ENCODE measurements around the gene CKAP2L.

GRCh38 chr2:112783187-112783714 lies 18.8 kb upstream of the CKAP2L start:
- TF ChIP-seq, protein P1, sequence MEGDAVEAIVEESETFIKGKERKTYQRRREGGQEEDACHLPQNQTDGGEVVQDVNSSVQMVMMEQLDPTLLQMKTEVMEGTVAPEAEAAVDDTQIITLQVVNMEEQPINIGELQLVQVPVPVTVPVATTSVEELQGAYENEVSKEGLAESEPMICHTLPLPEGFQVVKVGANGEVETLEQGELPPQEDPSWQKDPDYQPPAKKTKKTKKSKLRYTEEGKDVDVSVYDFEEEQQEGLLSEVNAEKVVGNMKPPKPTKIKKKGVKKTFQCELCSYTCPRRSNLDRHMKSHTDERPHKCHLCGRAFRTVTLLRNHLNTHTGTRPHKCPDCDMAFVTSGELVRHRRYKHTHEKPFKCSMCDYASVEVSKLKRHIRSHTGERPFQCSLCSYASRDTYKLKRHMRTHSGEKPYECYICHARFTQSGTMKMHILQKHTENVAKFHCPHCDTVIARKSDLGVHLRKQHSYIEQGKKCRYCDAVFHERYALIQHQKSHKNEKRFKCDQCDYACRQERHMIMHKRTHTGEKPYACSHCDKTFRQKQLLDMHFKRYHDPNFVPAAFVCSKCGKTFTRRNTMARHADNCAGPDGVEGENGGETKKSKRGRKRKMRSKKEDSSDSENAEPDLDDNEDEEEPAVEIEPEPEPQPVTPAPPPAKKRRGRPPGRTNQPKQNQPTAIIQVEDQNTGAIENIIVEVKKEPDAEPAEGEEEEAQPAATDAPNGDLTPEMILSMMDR (IDR thresholded peaks at IDR 0.05; ENCODE audit: extremely low read depth in 1 of 2, insufficient read depth in 1 of 2, low read depth in 1 of 2, low read length in 2 of 2), result no peak
- TF ChIP-seq MAX (IDR thresholded peaks at IDR 0.05; ENCODE audit: insufficient read depth, insufficient read length) (no peak), POLR2AphosphoS5 (IDR thresholded peaks at IDR 0.05; ENCODE audit: insufficient read depth, low read depth, low read length) (no peak), EZH2 (IDR thresholded peaks at IDR 0.05; ENCODE audit: borderline replicate concordance, low read depth, low read length, severe bottlenecking) (no peak)

Measured in endothelial cell of umbilical vein (primary cell).